Activated CD4-positive, alpha-beta T cell treated with anti-CD3 and anti-CD28 coated beads for 1 hour (primary cell): Measurements from ENCODE around the gene COMT.
A peak's percentile ranks its signal among the peaks of the same experiment; 100 is the strongest.
"Not testable (repeated sequence)": the region's sequence is repeated elsewhere in the genome, so short reads cannot be mapped to it uniquely, and the experiment has no call there.

Source experiments
- DNase-seq: peaks from one replicate; pipeline ENCODE4 v3.0.0-alpha.2; 2020

COMT gene

GRCh38 chr22:19909350-19910179 is 32.0 kb upstream of the COMT start:
- DNase-seq, result peak; percentile 75

GRCh38 chr22:19910180-19910744 is 31.3 kb upstream of the COMT start:
- DNase-seq, result no peak

- no peak for DNase-seq
Observed at GRCh38 chr22:19911540-19912270, 29.9 kb upstream of the COMT start.

- no peak for DNase-seq
Observed at GRCh38 chr22:19912271-19912999, 29.1 kb upstream of the COMT start.

GRCh38 chr22:19913337-19913936 is 28.1 kb upstream of the COMT start:
- DNase-seq, result no peak

- DNase-seq, result no peak
Observed at GRCh38 chr22:19914201-19914943, 27.2 kb upstream of the COMT start.

GRCh38 chr22:19915287-19915954 is 26.2 kb upstream of the COMT start:
- DNase-seq, result no peak

GRCh38 chr22:19916006-19916405 is 25.6 kb upstream of the COMT start:
- DNase-seq, result no peak

GRCh38 chr22:19916941-19917340 is 24.6 kb upstream of the COMT start:
- DNase-seq, result no peak

- no peak for DNase-seq
Observed at GRCh38 chr22:19917389-19918138, 24.0 kb upstream of the COMT start.

- no peak for DNase-seq
Observed at GRCh38 chr22:19918332-19919106, 23.1 kb upstream of the COMT start.

GRCh38 chr22:19919701-19920363 is 21.7 kb upstream of the COMT start:
- no peak for DNase-seq

- no peak for DNase-seq
Observed at GRCh38 chr22:19921544-19922081, 20.0 kb upstream of the COMT start.

GRCh38 chr22:19923914-19924513 is 17.6 kb upstream of the COMT start:
- no peak for DNase-seq

GRCh38 chr22:19926028-19926427 is 15.5 kb upstream of the COMT start:
- DNase-seq, result not testable (repeated sequence)

GRCh38 chr22:19927696-19928095 is 13.9 kb upstream of the COMT start:
- no peak for DNase-seq

- no peak for DNase-seq
Observed at GRCh38 chr22:19928207-19928606, 13.4 kb upstream of the COMT start.
